Measurements from ENCODE around the gene ANO10. TPM values are rescaled to one million over a fixed set of nuclear protein-coding genes. Genes with fewer than 3 reads are reported as not detected.
A peak's percentile ranks its signal among the peaks of the same experiment; 100 is the strongest.

Gene ANO10
- polyA plus RNA-seq, 3 donors = 11.2 to 24.8 (median 21.6) TPM

DNA sequence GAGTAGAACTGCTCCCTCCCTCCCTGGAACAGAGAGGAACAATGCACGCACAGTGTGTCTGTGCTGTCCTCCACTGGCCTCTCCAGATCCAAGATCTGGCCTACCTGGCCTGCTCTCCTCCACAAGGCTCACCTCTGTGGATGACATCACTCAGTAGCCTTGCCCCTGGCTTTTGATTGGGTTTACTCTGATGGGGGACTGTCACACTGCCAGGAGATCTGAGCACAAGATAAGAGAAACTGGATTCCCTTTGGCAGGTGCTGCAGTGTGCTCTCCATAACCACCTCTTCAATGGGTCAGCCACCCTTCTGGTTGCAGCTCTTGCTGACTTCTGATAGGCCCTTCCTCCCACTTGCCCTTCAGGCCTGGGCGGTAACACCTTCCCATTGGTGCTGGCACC lies 22.6 kb upstream of the ANO10 start:
- H3K9ac ChIP-seq (ENCODE audit: insufficient read depth, low read length, poor library complexity, severe bottlenecking) = no peak overlapping the region

DNA sequence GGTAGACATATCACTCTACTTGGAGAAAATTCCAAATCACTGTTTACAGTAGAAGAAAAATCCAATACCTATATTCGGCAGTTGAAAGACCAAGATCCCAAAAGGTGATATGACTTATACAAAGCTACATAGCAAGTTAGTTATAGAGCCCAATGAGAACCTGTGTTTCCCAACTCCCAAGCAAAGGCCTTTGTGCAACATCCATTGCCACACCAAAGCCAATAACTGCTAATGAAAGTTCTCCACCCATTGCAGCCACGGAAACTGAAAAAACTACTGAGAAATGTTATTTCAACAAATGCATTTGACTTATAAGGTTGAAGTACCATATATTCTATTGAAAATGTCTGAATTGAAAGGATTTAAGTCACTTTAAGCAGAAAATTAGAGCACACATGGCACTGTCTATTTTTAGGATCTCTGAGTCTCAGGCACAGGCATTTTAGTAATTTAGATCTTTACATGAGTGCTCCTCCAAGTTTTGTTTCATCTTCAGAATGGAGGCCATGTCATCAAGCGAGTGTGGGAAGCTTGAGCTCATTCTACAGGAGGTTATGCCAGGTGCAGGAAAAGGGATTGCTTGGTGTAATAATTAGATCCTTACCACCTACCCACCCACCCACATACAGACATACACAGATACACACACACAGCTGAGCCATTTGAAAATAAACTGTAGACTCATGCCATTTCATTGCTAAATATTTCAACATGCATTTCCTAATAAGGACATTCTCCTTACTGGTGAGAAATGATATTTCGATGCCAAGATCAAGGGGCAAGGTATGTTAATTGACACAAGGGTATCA lies 19.7 kb upstream of the ANO10 start:
- whole genome bisulfite sequencing (ENCODE audit: insufficient coverage) = no CpG with 5 or more reads among the region's 4 CpGs
- no peaks in the 10 kb centered on the region for H3K27me3 ChIP-seq (ENCODE audit: control insufficient read depth in 2 of 2, insufficient read depth in 2 of 2, low read length in 2 of 2)

More for the DNA sequence above, 22.6 kb upstream of the ANO10 start:
- no peaks in the 10 kb centered on the region for H3K9me3 ChIP-seq (replicated peaks in 1 of 2; ENCODE audit: control insufficient read depth in 1 of 2, insufficient read depth in 1 of 2, low read length in 2 of 2)
- WGBS (ENCODE audit: insufficient coverage) = 100% methylated on average over 2 of the region's 2 CpGs
- Mint-ChIP-seq H3K27ac (no peak overlapping the region), H3K27me3 (ENCODE audit: low read depth in 3 of 3) (peaks cover 0 to 1% (median 0%) of the 10 kb centered on the region in 3 donors), H3K9me3 (peaks cover 0 to 8% (median 2%) of the 10 kb centered on the region in 7 donors), H3K4me1 (peaks cover 40% of the 10 kb centered on the region), H3K36me3 (no peaks in the 10 kb centered on the region), H3K4me3 (no peak overlapping the region)
- H3K79me2 ChIP-seq (ENCODE audit: insufficient read depth, low read length) = no peaks in the 10 kb centered on the region
- H2AFZ ChIP-seq (ENCODE audit: insufficient read depth, low read depth, low read length, poor library complexity, severe bottlenecking) = no peak overlapping the region
- no peak overlapping the region for H3K4me3 ChIP-seq (replicated peaks in 1 of 3; ENCODE audit: low read depth in 2 of 3, low read length in 3 of 3)
- H3K27me3 ChIP-seq (ENCODE audit: control insufficient read depth in 2 of 2, insufficient read depth in 2 of 2, low read length in 2 of 2) = no peaks in the 10 kb centered on the region
- no peaks in the 10 kb centered on the region for H3K36me3 ChIP-seq (replicated peaks in 1 of 2; ENCODE audit: control insufficient read depth in 1 of 2, insufficient read depth in 2 of 2, low read length in 2 of 2)
- no peak for DNase-seq
- H3K4me2 ChIP-seq (replicated peaks; ENCODE audit: extremely low read depth, low read length, poor library complexity, severe bottlenecking) = no peak overlapping the region
- intact Hi-C loops (cut with micrococcal nuclease) = no loop called here
- H4K20me1 ChIP-seq (ENCODE audit: insufficient read depth, low read length) = no peaks in the 10 kb centered on the region
- H3K27ac ChIP-seq (ENCODE audit: low read depth in 1 of 2, low read length in 2 of 2) = no peak overlapping the region
- TF ChIP-seq, protein P1, sequence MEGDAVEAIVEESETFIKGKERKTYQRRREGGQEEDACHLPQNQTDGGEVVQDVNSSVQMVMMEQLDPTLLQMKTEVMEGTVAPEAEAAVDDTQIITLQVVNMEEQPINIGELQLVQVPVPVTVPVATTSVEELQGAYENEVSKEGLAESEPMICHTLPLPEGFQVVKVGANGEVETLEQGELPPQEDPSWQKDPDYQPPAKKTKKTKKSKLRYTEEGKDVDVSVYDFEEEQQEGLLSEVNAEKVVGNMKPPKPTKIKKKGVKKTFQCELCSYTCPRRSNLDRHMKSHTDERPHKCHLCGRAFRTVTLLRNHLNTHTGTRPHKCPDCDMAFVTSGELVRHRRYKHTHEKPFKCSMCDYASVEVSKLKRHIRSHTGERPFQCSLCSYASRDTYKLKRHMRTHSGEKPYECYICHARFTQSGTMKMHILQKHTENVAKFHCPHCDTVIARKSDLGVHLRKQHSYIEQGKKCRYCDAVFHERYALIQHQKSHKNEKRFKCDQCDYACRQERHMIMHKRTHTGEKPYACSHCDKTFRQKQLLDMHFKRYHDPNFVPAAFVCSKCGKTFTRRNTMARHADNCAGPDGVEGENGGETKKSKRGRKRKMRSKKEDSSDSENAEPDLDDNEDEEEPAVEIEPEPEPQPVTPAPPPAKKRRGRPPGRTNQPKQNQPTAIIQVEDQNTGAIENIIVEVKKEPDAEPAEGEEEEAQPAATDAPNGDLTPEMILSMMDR (IDR thresholded peaks at IDR 0.05) = no peak
- peaks cover 39 to 48% of the 10 kb centered on the region in 2 donors for H3K4me1 ChIP-seq (ENCODE audit: control insufficient read depth in 1 of 2, insufficient read depth in 2 of 2, low read length in 2 of 2)

More for the DNA sequence above, 19.7 kb upstream of the ANO10 start:
- Histone ChIP-seq H3K9ac (ENCODE audit: insufficient read depth, low read length, poor library complexity, severe bottlenecking) (no peak overlapping the region), H3K9me3 (replicated peaks in 1 of 2; ENCODE audit: control insufficient read depth in 1 of 2, insufficient read depth in 1 of 2, low read length in 2 of 2) (no peaks in the 10 kb centered on the region), H4K20me1 (ENCODE audit: insufficient read depth, low read length) (no peaks in the 10 kb centered on the region), H3K4me2 (replicated peaks; ENCODE audit: extremely low read depth, low read length, poor library complexity, severe bottlenecking) (peak overlapping the region; percentile 52), H3K36me3 (replicated peaks in 1 of 2; ENCODE audit: control insufficient read depth in 1 of 2, insufficient read depth in 2 of 2, low read length in 2 of 2) (no peaks in the 10 kb centered on the region), H2AFZ (ENCODE audit: insufficient read depth, low read depth, low read length, poor library complexity, severe bottlenecking) (peak overlapping the region; percentile 37), H3K4me3 (replicated peaks in 1 of 3; ENCODE audit: low read depth in 2 of 3, low read length in 3 of 3) (peak overlapping the region in 1 of 3 experiments; percentile 31), H3K27ac (ENCODE audit: low read depth in 1 of 2, low read length in 2 of 2) (peak overlapping the region; percentile 39 to 77), H3K4me1 (ENCODE audit: control insufficient read depth in 1 of 2, insufficient read depth in 2 of 2, low read length in 2 of 2) (peaks cover 47 to 54% of the 10 kb centered on the region in 2 donors), H3K79me2 (ENCODE audit: insufficient read depth, low read length) (no peaks in the 10 kb centered on the region)
- intact Hi-C loops (cut with micrococcal nuclease) = no loop called here
- Mint-ChIP-seq H3K4me1 (peaks cover 42% of the 10 kb centered on the region), H3K36me3 (no peaks in the 10 kb centered on the region), H3K27me3 (ENCODE audit: low read depth in 3 of 3) (peaks cover 0 to 1% (median 1%) of the 10 kb centered on the region in 3 donors), H3K27ac (peak overlapping the region; percentile 78 to 96 (median 92)), H3K9me3 (peaks cover 0 to 8% (median 2%) of the 10 kb centered on the region in 7 donors), H3K4me3 (peak overlapping the region in 1 of 2 donors; percentile 54)
- peak in 2 of 3 donors; percentile 35 to 68 for DNase-seq
- TF ChIP-seq, protein P1 (IDR thresholded peaks at IDR 0.05) = no peak
